HCT116 (cell line): ENCODE data around the gene TADA2B. TPM values are rescaled to one million over a fixed set of nuclear protein-coding genes. Genes with fewer than 3 reads are reported as not detected.

Experiments
- ATAC-seq: fragments of 200-7000 bp; cut with Tn5 transposase; 2 replicates; pipeline ENCODE4 v1.9.1; 2020; ENCODE audit warnings: mild to moderate bottlenecking, moderate library complexity
- BruUV-seq: library from RNA; stranded (reverse); fragments of 400-500 nt; replicated peaks from 2 replicates; lab custom pipeline; 2021; lab: Mats Ljungman, UMichigan
- CTCF ChIA-PET: fragments of 300-600 bp; sonication (Branson Sonifier 250); formaldehyde crosslinking; loops from one replicate; lab custom pipeline; 2021; ENCODE audit warnings: antibody characterized with exemption; lab: Charles Lee
- POLR2A ChIA-PET: fragments of 300-600, 350-600 bp; sonication (Branson Sonifier 250); formaldehyde crosslinking; loops from one replicate; lab custom pipeline; 2021; ENCODE audit warnings: antibody characterized with exemption; lab: Charles Lee
- RAD21 ChIA-PET, 2 experiments: fragments of 300-600 bp; sonication (Branson Sonifier 250); formaldehyde crosslinking; loops; one replicate each; lab custom pipeline; 2023; ENCODE audit warnings: low total read pairs in 2 of 2; ENCODE audit not compliant: uncharacterized antibody in 2 of 2, unreplicated experiment in 2 of 2, low non-redundant PET in 1 of 2; lab: Charles Lee
- DNase-seq: peaks from one replicate; pipeline ENCODE4 v3.0.0-alpha.2; 2010; ENCODE audit warnings: low read depth, low spot score
- H2AFZ ChIP-seq: fragments of 200-600 bp; shearing (Covaris generic), sonication (generic); 2 replicates; pipeline ENCODE4 v1.6.1; 2017; ENCODE audit warnings: low read depth, mixed run types, mixed read lengths, antibody characterized with exemption, low read length; ENCODE audit not compliant: poor library complexity, severe bottlenecking
- H3K27ac ChIP-seq: 2 replicates; pipeline ENCODE4 v1.5.1; 2012; ENCODE audit warnings: low read depth, low read length
- H3K27me3 ChIP-seq: fragments of 200-600 bp; sonication (generic); 2 replicates; pipeline ENCODE4 v1.6.1; 2016; ENCODE audit warnings: mixed run types, low read length, mixed read lengths; ENCODE audit not compliant: insufficient read depth
- H3K36me3 ChIP-seq, 2 experiments: fragments of 200-500 bp in 1 of 2; fragments of 200-600 bp in 1 of 2; sonication (Bioruptor generic) in 1 of 2; sonication (generic) in 1 of 2; 2 replicates each; pipeline versions ENCODE4 v1.5.1 to v1.6.1; 2014 to 2016; ENCODE audit warnings: low read length in 2 of 2, inconsistent platforms in 1 of 2, mixed read lengths in 1 of 2, mixed run types in 1 of 2; ENCODE audit not compliant: insufficient read depth in 2 of 2, control insufficient read depth in 1 of 2
- H3K4me1 ChIP-seq, 2 experiments: fragments of 200-600 bp in 1 of 2; sonication (generic) in 1 of 2; 2 replicates each; pipeline versions ENCODE4 v1.5.1 to v1.6.1; 2012 to 2017; ENCODE audit warnings: low read length in 2 of 2, inconsistent platforms in 1 of 2, mild to moderate bottlenecking in 1 of 2, mixed read lengths in 1 of 2, mixed run types in 1 of 2, moderate library complexity in 1 of 2; ENCODE audit not compliant: insufficient read depth in 2 of 2, control insufficient read depth in 1 of 2
- H3K4me2 ChIP-seq: fragments of 200-600 bp; sonication (generic); 2 replicates; pipeline ENCODE4 v1.6.1; 2017; ENCODE audit warnings: mixed run types, low read length, mixed read lengths
- H3K4me3 ChIP-seq, 2 experiments: fragments of 200-600 bp in 1 of 2; sonication (generic) in 1 of 2; replicated peaks in 1 of 2; 2 replicates each; pipeline ENCODE4 v1.5.1; 2011 to 2016; ENCODE audit warnings: low read length in 2 of 2, control low read depth in 1 of 2, low read depth in 1 of 2, mild to moderate bottlenecking in 1 of 2, mixed read lengths in 1 of 2, mixed run types in 1 of 2
- H3K79me2 ChIP-seq: fragments of 200-600 bp; sonication (generic); 2 replicates; pipeline ENCODE4 v1.6.1; 2017; ENCODE audit warnings: mild to moderate bottlenecking, mixed run types, low read length, moderate library complexity, mixed read lengths; ENCODE audit not compliant: insufficient read depth
- H3K9ac ChIP-seq: fragments of 200-600 bp; sonication (generic); 2 replicates; pipeline ENCODE4 v1.6.1; 2016; ENCODE audit warnings: low read length, mixed read lengths
- H3K9me2 ChIP-seq: fragments of 200-600 bp; sonication (generic), shearing (Covaris generic); 2 replicates; pipeline ENCODE4 v1.6.1; 2017; ENCODE audit warnings: mixed run types, mild to moderate bottlenecking, moderate library complexity; ENCODE audit not compliant: insufficient read depth
- H3K9me3 ChIP-seq, 2 experiments: fragments of 200-500 bp in 1 of 2; fragments of 200-600 bp in 1 of 2; sonication (Bioruptor generic) in 1 of 2; sonication (generic) in 1 of 2; 2 replicates each; pipeline ENCODE4 v1.6.1; 2014 to 2017; ENCODE audit warnings: low read length in 2 of 2, mixed read lengths in 2 of 2, inconsistent platforms in 1 of 2, low read depth in 1 of 2, mild to moderate bottlenecking in 1 of 2, mixed run types in 1 of 2, moderate library complexity in 1 of 2; ENCODE audit not compliant: control insufficient read depth in 1 of 2, insufficient read depth in 1 of 2
- H4K20me1 ChIP-seq: fragments of 200-600 bp; sonication (generic), shearing (Covaris generic); 2 replicates; pipeline ENCODE4 v1.6.1; 2017; ENCODE audit warnings: mixed run types, mild to moderate bottlenecking, moderate library complexity; ENCODE audit not compliant: insufficient read depth
- ELF1 ChIP-seq: IDR thresholded peaks from 2 replicates; pipeline ENCODE4 v1.6.1; 2012; ENCODE audit warnings: low read depth, borderline replicate concordance
- EZH2phosphoT487 ChIP-seq: fragments of 200-600 bp; IDR thresholded peaks from 2 replicates; pipeline ENCODE4 v1.6.1; 2018; ENCODE audit warnings: antibody characterized with exemption, borderline replicate concordance
- REST ChIP-seq: IDR thresholded peaks from 2 replicates; pipeline ENCODE4 v1.6.1; 2012; ENCODE audit warnings: low read depth
- SP1 ChIP-seq: IDR thresholded peaks from 2 replicates; pipeline ENCODE4 v1.6.1; 2012; ENCODE audit warnings: low read depth
- SRF ChIP-seq: IDR thresholded peaks from 2 replicates; pipeline ENCODE4 v1.6.1; 2012; ENCODE audit warnings: low read depth
- ZBTB33 ChIP-seq: IDR thresholded peaks from 2 replicates; pipeline ENCODE4 v1.6.1; 2011; ENCODE audit warnings: mild to moderate bottlenecking, low read length, moderate library complexity; ENCODE audit not compliant: insufficient replicate concordance; ENCODE audit errors: extremely low read depth
- ZNF274 ChIP-seq: fragments of 200-500 bp; sonication (Bioruptor generic); IDR thresholded peaks from 2 replicates; pipeline ENCODE4 v1.6.1; 2014; ENCODE audit warnings: mild to moderate bottlenecking, low read depth, low read length, inconsistent platforms
- intact Hi-C: fragments of 100-400 bp; cut with micrococcal nuclease; formaldehyde crosslinking; loops from 2 replicates; pipeline ENCODE4 v1.10.0; 2022
- total RNA-seq: library from RNA; stranded (reverse); gene quantifications from one replicate; pipeline ENCODE4 v1.2.1, GENCODE V29; 2021; ENCODE audit not compliant: unreplicated experiment

The TADA2B gene
- total RNA-seq, 1 experiment from 2014 or later = 13.4 TPM

- no peak overlapping the region for H3K4me2 ChIP-seq
- H3K9me2 ChIP-seq = no peaks in the 10 kb centered on the region
- H3K4me3 ChIP-seq = no peak overlapping the region
- H3K9ac ChIP-seq = no peak overlapping the region
- H3K27me3 ChIP-seq = no peaks in the 10 kb centered on the region
- BruUV-seq = no TSS peak
- no peaks in the 10 kb centered on the region for H3K9me3 ChIP-seq
- DNase-seq = no peak
- peaks cover 9 to 12% of the 10 kb centered on the region in 2 experiments for H3K4me1 ChIP-seq
- ChIA-PET CTCF (no interaction called here), POLR2A (no interaction called here), RAD21 (no interaction called here)
- H3K79me2 ChIP-seq = no peaks in the 10 kb centered on the region
- H3K36me3 ChIP-seq = no peaks in the 10 kb centered on the region
- H4K20me1 ChIP-seq = no peaks in the 10 kb centered on the region
- TF ChIP-seq EZH2phosphoT487 = no peak
- no peak for TF ChIP-seq SP1
- TF ChIP-seq ZBTB33 = no peak
- no peak for TF ChIP-seq ZNF274
- no peak for TF ChIP-seq SRF
- TF ChIP-seq REST = no peak
- no peak for TF ChIP-seq ELF1
- TF ChIP-seq, all 23 proteins: peak for 0
- no peak overlapping the region for H2AFZ ChIP-seq
- intact Hi-C loops = no loop called here
- no peak overlapping the region for H3K27ac ChIP-seq
- ATAC-seq = no peak
Observed at GRCh38 chr4:7107166-7107905, 64.2 kb downstream of the TADA2B start.

Other genes with a start within 250 kb of the TADA2B start
- gene TBC1D14, start 133.5 kb upstream of the TADA2B start, total RNA-seq = 62.9 TPM
- gene GRPEL1, start 24.7 kb downstream of the TADA2B start, total RNA-seq = 80.1 TPM
- 0.37 TPM for gene SORCS2, start 149.2 kb downstream of the TADA2B start, total RNA-seq